Tibial nerve (tissue), 4 donors: ENCODE measurements around the gene ZNF565. TPM values are rescaled to one million over a fixed set of nuclear protein-coding genes. Genes with fewer than 3 reads are reported as not detected.

ENCODE experiments used
- DNase-seq, 2 donors: peaks; one replicate each; pipeline ENCODE4 v3.0.0-alpha.2; 2019; ENCODE audit warnings: low spot score in 2 of 2
- H3K27ac ChIP-seq, 4 donors: fragments of 200-600 bp; sonication (generic) in 3 of 4; one replicate each; pipeline ENCODE4 v1.5.1; 2017 to 2019; ENCODE audit warnings: mild to moderate bottlenecking in 1 of 4
- H3K27me3 ChIP-seq, 2 donors: fragments of 200-600 bp; sonication (generic) in 1 of 2; one replicate each; pipeline versions ENCODE4 v1.5.1 to v1.6.0; 2017 to 2019
- H3K36me3 ChIP-seq, 3 donors: fragments of 200-600 bp; sonication (generic); one replicate each; pipeline ENCODE4 v1.5.1; 2018 to 2019
- H3K4me1 ChIP-seq, 4 donors: fragments of 200-600 bp; sonication (generic) in 3 of 4; one replicate each; pipeline ENCODE4 v1.5.1; 2017 to 2019
- H3K4me3 ChIP-seq, 4 donors: fragments of 200-600 bp; sonication (generic) in 3 of 4; one replicate each; pipeline ENCODE4 v1.5.1; 2017 to 2019; ENCODE audit warnings: mild to moderate bottlenecking in 1 of 4, moderate library complexity in 1 of 4
- H3K9me3 ChIP-seq, 4 donors: fragments of 200-600 bp; sonication (generic) in 3 of 4; one replicate each; pipeline ENCODE4 v1.5.1; 2017 to 2019
- CTCF ChIP-seq, 5 experiments: fragments of 200-600 bp in 3 of 5; fragments of 450-650 bp in 2 of 5; sonication (generic) in 3 of 5; IDR thresholded peaks; one replicate each; pipeline ENCODE4 v1.5.1; 2016 to 2019; ENCODE audit warnings: antibody characterized with exemption in 5 of 5, mild to moderate bottlenecking in 3 of 5, moderate library complexity in 2 of 5
- EP300 ChIP-seq, 2 donors: sonication (generic); formaldehyde crosslinking; IDR thresholded peaks; one replicate each; pipeline ENCODE4 v1.6.1; 2017; ENCODE audit warnings: antibody characterized with exemption in 2 of 2, mild to moderate bottlenecking in 1 of 2
- POLR2A ChIP-seq, 2 donors: fragments of 450-650 bp; IDR thresholded peaks; one replicate each; pipeline ENCODE4 v1.6.1; 2017; ENCODE audit warnings: antibody characterized with exemption in 2 of 2, mild to moderate bottlenecking in 2 of 2, moderate library complexity in 2 of 2
- WGBS, 2 donors: methylation state at CpG; one replicate each; pipeline ENCODE4 v1.1.5; 2018; 5-methylcytosine and 5-hydroxymethylcytosine counted together
- total RNA-seq, 4 donors: library from RNA; depleted of rRNA; stranded (reverse); fragments of >200 nt; gene quantifications; one replicate each; pipeline ENCODE4 v1.1.0, GENCODE V29; 2016

The ZNF565 gene
- total RNA-seq, 4 donors from 2014 or later: 4.8 to 9.6 (median 6.9) TPM

DNA sequence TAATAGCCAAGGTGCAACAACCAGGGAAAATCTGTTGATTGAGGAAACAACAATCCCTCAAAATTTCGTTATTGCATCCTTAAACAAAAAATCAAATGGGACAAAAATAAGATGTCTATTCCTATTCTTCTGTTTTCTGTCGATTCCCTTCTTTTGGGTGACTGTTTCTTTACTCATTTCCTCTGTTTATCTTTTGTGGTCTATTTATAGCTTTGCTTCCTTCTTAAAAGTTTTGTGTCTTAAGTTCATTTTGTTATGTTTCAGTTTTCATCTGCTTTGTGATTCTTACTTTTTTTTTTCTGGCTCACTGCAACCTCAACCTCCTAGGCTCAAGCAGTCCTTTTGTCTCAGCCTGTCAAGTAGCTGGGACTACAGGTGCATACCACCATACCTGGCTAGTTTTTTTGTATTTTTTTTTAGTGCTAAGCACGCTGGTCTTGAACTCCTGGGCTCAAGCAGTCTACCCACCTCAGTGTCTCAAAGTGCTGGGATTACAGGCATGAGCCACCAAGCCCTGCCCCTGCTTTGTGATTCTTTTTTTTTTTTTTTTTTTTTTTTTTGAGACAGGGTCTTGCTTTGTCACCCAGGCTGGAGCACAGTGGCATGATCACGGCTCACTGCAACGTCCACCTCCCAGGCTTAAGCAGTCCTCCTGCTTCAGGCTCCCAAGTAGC is 10.9 kb upstream of the ZNF565 start:
- Histone ChIP-seq H3K9me3 (peaks cover 0 to 5% (median 1%) of the 10 kb centered on the region in 4 donors), H3K27me3 (no peaks in the 10 kb centered on the region), H3K36me3 (peaks cover 2 to 99% (median 33%) of the 10 kb centered on the region in 3 donors), H3K27ac (no peak overlapping the region), H3K4me3 (no peak overlapping the region), H3K4me1 (peaks cover 0 to 26% (median 6%) of the 10 kb centered on the region in 4 donors)
- 44 to 47% methylated on average over 5 of the region's 5 CpGs for WGBS, 2 donors
- TF ChIP-seq POLR2A (IDR thresholded peaks at IDR 0.05) (no peak), CTCF (IDR thresholded peaks at IDR 0.05) (no peak), EP300 (IDR thresholded peaks at IDR 0.05) (no peak)
- no peak for DNase-seq

GRCh38 chr19:36222503-36222902 is 8.0 kb upstream of the ZNF565 start:
- Histone ChIP-seq H3K27ac (no peak overlapping the region), H3K27me3 (no peaks in the 10 kb centered on the region), H3K36me3 (peaks cover 0 to 93% (median 11%) of the 10 kb centered on the region in 3 donors), H3K4me1 (peaks cover 0 to 33% (median 6%) of the 10 kb centered on the region in 4 donors), H3K4me3 (no peak overlapping the region), H3K9me3 (no peaks in the 10 kb centered on the region)
- no peak for DNase-seq
- WGBS, 2 donors: 98 to 99% methylated on average over 4 of the region's 4 CpGs
- TF ChIP-seq POLR2A (IDR thresholded peaks at IDR 0.05) (no peak), CTCF (IDR thresholded peaks at IDR 0.05) (no peak), EP300 (IDR thresholded peaks at IDR 0.05) (no peak)

DNA sequence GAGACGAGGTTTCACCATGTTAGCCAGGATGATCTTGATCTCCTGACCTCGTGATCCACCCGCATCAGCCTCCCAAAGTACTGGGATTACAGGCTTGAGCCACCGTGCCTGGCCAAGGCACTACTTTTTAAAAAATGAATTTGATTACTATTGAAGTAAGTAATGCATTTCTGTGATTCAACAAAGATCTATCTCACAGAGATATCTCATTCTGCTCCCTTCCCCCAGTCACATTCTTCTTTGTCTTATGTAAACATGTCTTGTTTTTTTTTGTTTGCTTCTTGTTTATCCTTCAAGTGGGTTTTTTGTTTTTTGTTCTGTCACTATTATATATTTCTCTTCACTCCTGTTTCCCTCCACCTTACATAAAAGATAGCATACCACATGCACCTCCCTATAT is 7.0 kb upstream of the ZNF565 start:
- H3K4me3 ChIP-seq: no peak overlapping the region
- no peak overlapping the region for H3K27ac ChIP-seq
- H3K27me3 ChIP-seq: no peaks in the 10 kb centered on the region
- H3K4me1 ChIP-seq: peaks cover 0 to 43% (median 6%) of the 10 kb centered on the region in 4 donors
- no peak for DNase-seq
- TF ChIP-seq EP300 (IDR thresholded peaks at IDR 0.05): no peak
- no peak for TF ChIP-seq CTCF (IDR thresholded peaks at IDR 0.05)
- TF ChIP-seq POLR2A (IDR thresholded peaks at IDR 0.05): no peak
- H3K9me3 ChIP-seq: no peaks in the 10 kb centered on the region
- H3K36me3 ChIP-seq: peaks cover 0 to 83% (median 8%) of the 10 kb centered on the region in 3 donors
- 87 to 88% methylated on average over 4 of the region's 4 CpGs for WGBS, 2 donors

DNA sequence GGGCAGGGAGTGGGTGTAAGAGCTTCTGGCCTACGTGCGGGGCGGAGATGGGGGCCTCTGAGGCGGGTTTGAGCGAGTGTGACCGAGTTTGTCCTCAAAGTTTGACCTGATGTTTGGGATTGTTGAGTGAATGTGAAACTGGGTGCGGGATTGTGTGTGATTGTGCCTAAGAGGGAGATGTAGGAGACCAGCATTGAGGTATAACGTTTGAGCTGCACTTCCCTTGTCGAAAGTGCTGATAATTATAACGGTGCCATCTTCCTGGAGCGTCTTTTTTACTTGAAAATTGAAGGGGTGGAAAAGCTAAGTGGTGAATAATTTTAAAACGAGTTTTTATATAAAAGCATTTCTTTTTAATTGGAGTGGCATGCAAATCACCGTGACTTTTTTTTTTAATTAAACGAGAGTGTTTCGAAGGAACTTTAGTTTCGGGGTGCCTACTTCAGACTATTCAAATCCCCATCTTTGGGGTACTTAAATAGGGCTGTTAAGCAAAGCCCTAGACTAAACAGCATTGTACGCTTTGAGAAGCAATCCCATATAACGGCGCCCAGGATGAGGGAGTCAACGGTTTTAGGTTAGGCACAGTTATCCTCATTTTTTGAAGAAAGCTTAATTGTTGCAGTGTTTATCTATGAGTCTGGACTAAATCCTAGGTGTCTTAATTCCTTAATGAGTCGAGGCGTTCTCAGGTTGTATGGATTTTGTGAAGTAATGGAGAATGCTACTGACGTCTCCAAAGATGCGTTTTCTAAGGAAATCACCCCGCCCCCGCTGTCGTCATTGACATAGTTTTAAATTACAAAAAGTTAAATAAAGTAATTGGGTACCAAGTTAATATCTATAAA is 1.0 kb upstream of the ZNF565 start:
- H3K27ac ChIP-seq: peak overlapping the region; percentile 92 to 94 (median 93)
- peaks cover 0 to 32% (median 0%) of the 10 kb centered on the region in 3 donors for H3K36me3 ChIP-seq
- H3K27me3 ChIP-seq: no peaks in the 10 kb centered on the region
- DNase-seq: no peak
- H3K4me1 ChIP-seq: peaks cover 0 to 37% (median 4%) of the 10 kb centered on the region in 4 donors
- no peaks in the 10 kb centered on the region for H3K9me3 ChIP-seq
- peak overlapping the region; percentile 48 to 80 (median 79) for H3K4me3 ChIP-seq
- no peak for TF ChIP-seq EP300 (IDR thresholded peaks at IDR 0.05)
- no peak for TF ChIP-seq CTCF (IDR thresholded peaks at IDR 0.05)
- TF ChIP-seq POLR2A (IDR thresholded peaks at IDR 0.05): no peak
- WGBS, 2 donors: 1% methylated on average over 27 of the region's 27 CpGs

DNA sequence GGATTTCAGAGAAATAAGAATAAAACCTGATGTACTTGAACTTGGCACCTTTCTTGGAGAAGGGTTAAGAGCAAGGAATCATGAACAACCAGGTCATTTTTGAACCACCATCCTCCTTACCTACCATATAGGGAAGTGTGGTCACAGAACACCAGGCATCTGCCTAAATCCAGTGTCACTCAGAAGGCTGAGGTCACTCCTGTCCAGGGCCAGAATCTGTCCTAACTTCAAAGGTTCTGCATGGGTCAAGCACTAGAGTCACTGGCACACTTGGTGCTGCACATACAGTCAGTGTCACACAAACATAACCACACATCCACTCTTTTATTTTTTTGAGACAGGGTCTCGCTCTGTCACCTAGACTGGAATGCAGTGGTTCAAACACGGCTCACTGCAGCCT is 1.6 kb downstream of the ZNF565 start:
- Histone ChIP-seq H3K27ac (peak overlapping the region in 1 of 4 donors; percentile 93), H3K4me1 (peaks cover 0 to 32% (median 4%) of the 10 kb centered on the region in 4 donors), H3K9me3 (no peaks in the 10 kb centered on the region), H3K27me3 (no peaks in the 10 kb centered on the region), H3K36me3 (peaks cover 0 to 8% (median 0%) of the 10 kb centered on the region in 3 donors), H3K4me3 (no peak overlapping the region)
- 80 to 81% methylated on average over 2 of the region's 2 CpGs for WGBS, 2 donors
- DNase-seq: no peak
- no peak for TF ChIP-seq POLR2A (IDR thresholded peaks at IDR 0.05)
- no peak for TF ChIP-seq EP300 (IDR thresholded peaks at IDR 0.05)
- no peak for TF ChIP-seq CTCF (IDR thresholded peaks at IDR 0.05)
